DOHH2 (cell line): ENCODE data around the gene MACF1.

Source experiments
- EZH2phosphoT487 ChIP-seq: fragments of 200-600 bp; sonication (generic); IDR thresholded peaks from 2 replicates; pipeline ENCODE4 v1.6.1; 2017; ENCODE audit warnings: borderline replicate concordance, mild to moderate bottlenecking, antibody characterized with exemption, low read length, moderate library complexity, mixed read lengths
- TF ChIP-seq, protein P1 (sequence below): fragments of 200-600 bp; sonication (generic); IDR thresholded peaks from one replicate; pipeline ENCODE4 v1.5.1; 2014; ENCODE audit warnings: antibody characterized with exemption, mild to moderate bottlenecking, low read depth, low read length; ENCODE audit not compliant: poor library complexity, severe bottlenecking

DNA sequence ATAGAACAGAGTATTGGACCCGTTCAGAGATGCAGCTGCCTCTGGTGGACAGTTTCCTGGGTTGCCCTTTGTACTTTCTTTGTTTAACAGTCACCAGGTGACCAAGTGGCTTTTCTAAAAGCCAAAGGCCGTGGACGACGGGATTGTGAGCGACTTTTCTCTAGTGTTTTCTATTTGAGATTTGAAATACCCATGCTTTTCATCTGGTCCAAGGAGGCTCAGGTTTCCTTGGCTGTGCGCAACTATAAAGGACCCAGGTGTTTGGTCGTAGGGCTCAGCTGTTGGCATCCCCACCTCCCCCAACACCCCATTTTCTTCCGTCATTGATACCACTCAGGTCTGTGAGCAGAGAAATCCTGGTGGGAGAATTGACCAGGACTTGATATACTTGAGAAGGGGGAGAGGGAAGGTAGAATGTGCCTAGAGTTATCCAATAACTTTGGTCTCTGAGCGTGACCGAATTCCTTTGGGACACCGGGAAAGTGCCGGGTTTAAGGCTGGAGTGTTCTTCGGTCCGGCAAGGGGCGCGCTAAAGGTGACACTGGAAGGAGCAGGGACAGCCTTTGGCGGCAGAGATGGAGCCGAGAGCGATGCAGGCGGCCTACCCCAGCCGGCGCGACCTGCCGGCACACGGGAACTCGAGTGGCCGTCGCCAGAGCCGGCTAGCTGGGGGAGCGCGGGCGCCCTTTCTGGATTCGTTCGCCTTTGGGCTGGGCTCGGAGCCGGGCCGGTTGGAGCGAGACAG, 203.6 kb downstream of the MACF1 start:
- TF ChIP-seq, protein P1, sequence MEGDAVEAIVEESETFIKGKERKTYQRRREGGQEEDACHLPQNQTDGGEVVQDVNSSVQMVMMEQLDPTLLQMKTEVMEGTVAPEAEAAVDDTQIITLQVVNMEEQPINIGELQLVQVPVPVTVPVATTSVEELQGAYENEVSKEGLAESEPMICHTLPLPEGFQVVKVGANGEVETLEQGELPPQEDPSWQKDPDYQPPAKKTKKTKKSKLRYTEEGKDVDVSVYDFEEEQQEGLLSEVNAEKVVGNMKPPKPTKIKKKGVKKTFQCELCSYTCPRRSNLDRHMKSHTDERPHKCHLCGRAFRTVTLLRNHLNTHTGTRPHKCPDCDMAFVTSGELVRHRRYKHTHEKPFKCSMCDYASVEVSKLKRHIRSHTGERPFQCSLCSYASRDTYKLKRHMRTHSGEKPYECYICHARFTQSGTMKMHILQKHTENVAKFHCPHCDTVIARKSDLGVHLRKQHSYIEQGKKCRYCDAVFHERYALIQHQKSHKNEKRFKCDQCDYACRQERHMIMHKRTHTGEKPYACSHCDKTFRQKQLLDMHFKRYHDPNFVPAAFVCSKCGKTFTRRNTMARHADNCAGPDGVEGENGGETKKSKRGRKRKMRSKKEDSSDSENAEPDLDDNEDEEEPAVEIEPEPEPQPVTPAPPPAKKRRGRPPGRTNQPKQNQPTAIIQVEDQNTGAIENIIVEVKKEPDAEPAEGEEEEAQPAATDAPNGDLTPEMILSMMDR: no peak
- no peak for TF ChIP-seq EZH2phosphoT487
